Progenitor cell of endocrine pancreas (in vitro differentiated cells): ENCODE results near the gene PHKA2. TPM values are rescaled to one million over a fixed set of nuclear protein-coding genes. Genes with fewer than 3 reads are reported as not detected.

ENCODE experiments used
- DNase-seq: peaks from one replicate; pipeline ENCODE4 v3.0.0; 2021; ENCODE audit warnings: low spot score; ENCODE audit not compliant: unreplicated experiment
- H3K27ac Mint-ChIP-seq: 2 replicates; pipeline ENCODE4 v1.8.0; 2021; ENCODE audit warnings: mild to moderate bottlenecking, moderate library complexity, mixed read lengths
- H3K27me3 Mint-ChIP-seq: 2 replicates; pipeline ENCODE4 v1.8.0; 2021; ENCODE audit warnings: mixed read lengths
- H3K36me3 Mint-ChIP-seq: 2 replicates; pipeline ENCODE4 v1.8.0; 2022; ENCODE audit warnings: mixed read lengths; ENCODE audit not compliant: insufficient read depth
- H3K4me1 Mint-ChIP-seq: 2 replicates; pipeline ENCODE4 v1.8.0; 2021; ENCODE audit warnings: low read depth, mixed read lengths
- H3K4me3 Mint-ChIP-seq: 2 replicates; pipeline ENCODE4 v1.8.0; 2021; ENCODE audit warnings: low read depth, mild to moderate bottlenecking, moderate library complexity, mixed read lengths
- H3K9me3 Mint-ChIP-seq: 2 replicates; pipeline ENCODE4 v1.8.0; 2021; ENCODE audit warnings: low read depth, mixed read lengths
- CTCF ChIP-seq: fragments of 200-600 bp; sonication (generic); IDR thresholded peaks from one replicate; pipeline ENCODE4 v1.5.0; 2021; ENCODE audit warnings: antibody characterized with exemption, mild to moderate bottlenecking; ENCODE audit not compliant: unreplicated experiment
- total RNA-seq: library from RNA; stranded (reverse); gene quantifications from 2 replicates; pipeline ENCODE4 v1.2.1, GENCODE V29; 2021

PHKA2 gene
- total RNA-seq, 1 donor from 2014 or later = 71.6 TPM

GRCh38 chrX:18927558-18927957 is 56.4 kb downstream of the PHKA2 start:
- H3K27me3 Mint-ChIP-seq = no peaks in the 10 kb centered on the region
- no peak for DNase-seq
- H3K27ac Mint-ChIP-seq = no peak overlapping the region
- peaks cover 7% of the 10 kb centered on the region for H3K36me3 Mint-ChIP-seq
- no peak overlapping the region for H3K4me3 Mint-ChIP-seq
- H3K4me1 Mint-ChIP-seq = no peaks in the 10 kb centered on the region
- no peak for TF ChIP-seq CTCF
- peaks cover 2% of the 10 kb centered on the region for H3K9me3 Mint-ChIP-seq

- H3K27ac Mint-ChIP-seq = no peak overlapping the region
- no peak overlapping the region for H3K4me3 Mint-ChIP-seq
- no peaks in the 10 kb centered on the region for H3K4me1 Mint-ChIP-seq
- TF ChIP-seq CTCF = no peak
- DNase-seq = no peak
- H3K27me3 Mint-ChIP-seq = no peaks in the 10 kb centered on the region
- H3K9me3 Mint-ChIP-seq = no peaks in the 10 kb centered on the region
- peaks cover 10% of the 10 kb centered on the region for H3K36me3 Mint-ChIP-seq
Observed at GRCh38 chrX:18924507-18925088, 59.3 kb downstream of the PHKA2 start.

- peaks cover 8% of the 10 kb centered on the region for H3K9me3 Mint-ChIP-seq
- DNase-seq = no peak
- H3K4me1 Mint-ChIP-seq = no peaks in the 10 kb centered on the region
- H3K36me3 Mint-ChIP-seq = peaks cover 31% of the 10 kb centered on the region
- no peaks in the 10 kb centered on the region for H3K27me3 Mint-ChIP-seq
- no peak for TF ChIP-seq CTCF
- no peak overlapping the region for H3K27ac Mint-ChIP-seq
- no peak overlapping the region for H3K4me3 Mint-ChIP-seq
Observed at GRCh38 chrX:18920566-18920965, 63.3 kb downstream of the PHKA2 start.

GRCh38 chrX:18920079-18920478 is 63.8 kb downstream of the PHKA2 start:
- TF ChIP-seq CTCF = no peak
- peaks cover 10% of the 10 kb centered on the region for H3K9me3 Mint-ChIP-seq
- H3K27me3 Mint-ChIP-seq = no peaks in the 10 kb centered on the region
- no peaks in the 10 kb centered on the region for H3K4me1 Mint-ChIP-seq
- DNase-seq = no peak
- H3K36me3 Mint-ChIP-seq = peaks cover 31% of the 10 kb centered on the region
- H3K4me3 Mint-ChIP-seq = no peak overlapping the region
- no peak overlapping the region for H3K27ac Mint-ChIP-seq

- H3K27ac Mint-ChIP-seq = no peak overlapping the region
- H3K4me1 Mint-ChIP-seq = no peaks in the 10 kb centered on the region
- H3K27me3 Mint-ChIP-seq = no peaks in the 10 kb centered on the region
- H3K4me3 Mint-ChIP-seq = no peak overlapping the region
- peaks cover 34% of the 10 kb centered on the region for H3K36me3 Mint-ChIP-seq
- no peak for TF ChIP-seq CTCF
- no peak for DNase-seq
- H3K9me3 Mint-ChIP-seq = peaks cover 10% of the 10 kb centered on the region
Observed at GRCh38 chrX:18917831-18918230, 66.1 kb downstream of the PHKA2 start.
